HG03565 (cell line): ENCODE data around the gene ADSS1.

ENCODE experiments used
- ATAC-seq: cut with Tn5 transposase; IDR thresholded peaks from one replicate; pipeline ENCODE4 v1.9.1; 2021; ENCODE audit warnings: mild to moderate bottlenecking, moderate library complexity; ENCODE audit not compliant: unreplicated experiment

Gene ADSS1

DNA sequence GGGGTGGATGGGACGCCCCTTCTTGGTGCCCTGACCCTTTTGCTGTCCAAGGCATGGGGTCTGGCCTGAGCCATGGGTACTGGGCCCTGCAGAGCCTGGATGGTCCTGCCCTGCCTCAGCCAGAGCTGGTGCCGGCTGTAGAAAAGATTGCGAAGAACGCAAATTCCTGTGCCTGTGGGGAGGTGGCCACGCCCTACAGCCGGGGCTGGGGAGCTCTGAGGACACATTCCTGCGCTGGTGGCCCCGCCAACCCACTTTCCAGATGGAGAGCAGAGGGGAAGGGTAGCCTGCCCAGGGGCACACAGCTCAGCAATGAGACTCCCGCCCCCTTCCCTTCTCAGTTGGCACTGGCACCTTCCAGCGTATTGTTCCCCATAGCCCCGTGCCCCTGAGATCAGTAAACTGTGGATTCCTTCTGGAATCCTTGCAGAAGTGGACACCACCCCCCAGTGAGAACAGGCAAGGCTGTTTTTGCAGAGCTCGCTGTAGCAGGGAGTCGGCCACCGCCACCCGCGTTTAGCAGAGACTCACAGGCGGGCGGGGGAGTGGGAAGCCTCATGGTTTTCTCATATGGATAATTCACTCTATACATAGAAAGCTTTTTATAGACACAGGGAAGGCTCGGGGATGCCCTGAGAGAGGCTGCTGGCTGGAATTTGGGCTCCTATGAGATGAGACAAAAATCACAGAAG is 26.0 kb upstream of the ADSS1 start:
- no peak for ATAC-seq

DNA sequence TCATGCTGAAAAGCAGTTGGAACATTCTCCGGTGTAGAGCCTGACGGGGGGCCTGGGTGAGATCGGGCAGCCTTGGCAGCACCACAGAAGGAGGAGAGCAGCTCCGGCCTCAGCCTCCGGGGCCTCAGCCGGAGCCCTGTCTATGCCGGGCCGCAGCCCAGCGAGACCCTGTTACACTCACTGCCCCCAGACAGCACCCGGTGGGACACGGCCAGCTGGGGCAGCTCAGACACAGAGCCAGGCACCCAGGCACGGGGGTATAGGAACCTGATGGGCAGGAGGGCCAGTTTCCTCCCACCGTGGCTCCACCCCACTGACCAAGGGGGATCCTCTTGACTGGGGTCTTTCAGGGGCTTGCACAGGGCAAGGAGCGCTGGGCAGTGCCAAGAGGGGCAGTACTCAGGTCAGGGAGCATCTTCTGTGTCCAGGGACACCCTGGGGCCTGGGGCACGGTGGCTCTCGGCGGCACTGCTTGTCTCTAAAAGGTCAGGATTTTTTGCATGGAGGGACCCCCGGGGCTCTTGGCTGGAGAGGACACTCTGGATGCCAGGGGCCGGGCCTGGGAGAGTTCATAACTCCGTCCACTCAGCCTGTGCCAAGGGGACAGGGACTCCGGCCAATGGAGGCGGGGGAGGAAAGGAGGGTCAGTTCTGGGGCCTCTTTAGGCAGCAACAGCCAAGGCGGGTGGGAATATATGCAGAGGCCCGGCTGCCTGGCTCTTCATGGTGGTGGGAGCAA is 25.2 kb upstream of the ADSS1 start:
- no peak for ATAC-seq

DNA sequence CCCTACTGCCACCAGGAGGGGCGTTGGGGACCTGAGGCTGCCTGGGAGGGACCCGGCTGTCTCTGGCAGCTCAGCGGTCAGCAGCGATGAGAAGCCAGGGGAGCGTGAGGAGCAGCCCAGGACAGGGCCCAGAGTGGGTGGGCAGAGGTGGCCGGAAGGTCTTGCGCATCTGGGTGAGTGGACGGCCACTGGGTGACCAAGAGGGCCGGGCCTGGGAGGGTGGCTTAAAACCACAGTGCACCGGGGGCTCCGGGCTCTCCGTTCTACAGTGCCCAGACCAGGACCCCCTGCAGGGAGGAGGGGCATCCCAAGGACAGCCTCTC is 24.6 kb upstream of the ADSS1 start:
- ATAC-seq, result no peak

GRCh38 chr14:104700225-104700651 is 23.8 kb upstream of the ADSS1 start:
- no peak for ATAC-seq

DNA sequence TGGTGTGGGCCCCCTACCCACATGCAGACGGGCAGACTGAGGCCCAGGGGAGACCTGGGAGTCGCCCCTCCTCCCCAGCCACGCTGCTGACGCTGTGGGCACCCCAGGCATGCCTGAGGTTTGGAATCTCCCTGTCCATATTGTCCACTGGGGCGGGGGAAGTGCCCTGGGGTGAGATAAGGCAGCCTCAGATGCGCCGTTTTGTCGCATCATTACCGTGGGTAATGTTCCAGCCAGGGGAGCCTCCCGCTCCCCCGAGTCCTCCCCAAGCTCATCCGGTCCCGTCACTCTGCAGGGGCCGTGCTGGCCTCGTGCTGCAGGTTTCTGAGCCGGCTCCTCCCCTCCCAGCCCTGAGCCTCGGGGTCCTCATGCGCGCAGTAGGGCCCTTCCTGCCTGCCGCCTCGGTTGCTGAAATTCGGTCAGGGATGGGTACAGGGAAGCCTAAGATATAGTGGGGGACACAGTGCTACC is 23.2 kb upstream of the ADSS1 start:
- ATAC-seq, result no peak

GRCh38 chr14:104701383-104702076 is 22.5 kb upstream of the ADSS1 start:
- no peak for ATAC-seq

DNA sequence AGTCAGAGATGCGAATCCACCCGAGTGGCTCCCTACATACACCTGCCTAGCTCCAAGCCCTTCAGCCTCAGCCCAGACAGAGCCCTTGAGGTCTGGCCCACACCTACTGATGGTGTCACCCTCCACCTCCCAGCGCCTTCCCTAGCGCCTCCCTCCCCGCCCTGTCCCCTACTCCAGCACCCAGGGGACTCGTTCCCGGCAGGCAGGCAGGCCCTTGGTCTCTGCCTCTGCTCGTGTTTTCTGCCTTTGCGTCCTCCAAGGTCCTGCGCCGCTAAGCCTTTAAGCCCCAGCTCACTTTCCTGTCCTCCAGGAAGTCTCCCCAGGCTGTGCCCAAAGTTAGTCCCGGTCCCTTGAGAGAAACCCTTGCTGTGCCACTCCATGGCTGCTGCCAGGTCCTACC is 21.9 kb upstream of the ADSS1 start:
- no peak for ATAC-seq

DNA sequence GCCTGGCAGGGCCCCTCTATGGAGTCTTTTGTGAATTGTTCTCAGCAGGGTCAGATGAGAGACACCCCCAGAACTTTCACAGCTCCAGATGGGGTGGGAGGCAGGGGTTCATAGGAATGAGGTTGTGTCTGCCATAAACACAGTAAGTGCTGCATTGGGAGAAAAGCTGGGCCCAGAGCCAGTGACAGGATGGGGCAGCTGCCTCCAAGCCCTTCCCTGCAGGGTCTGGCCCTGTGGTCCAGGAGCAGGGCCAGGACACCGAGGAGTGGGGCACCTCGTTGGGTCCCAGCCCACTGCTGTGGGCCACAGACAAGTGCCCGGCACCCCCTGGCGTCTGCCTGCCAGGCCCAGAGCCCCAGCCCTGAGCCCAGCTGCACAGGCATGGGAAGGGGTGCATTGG is 21.4 kb upstream of the ADSS1 start:
- no peak for ATAC-seq

- ATAC-seq, result no peak
Measured at GRCh38 chr14:104703269-104703668, 20.8 kb upstream of the ADSS1 start.

GRCh38 chr14:104704252-104704651 is 19.8 kb upstream of the ADSS1 start:
- ATAC-seq, result no peak

DNA sequence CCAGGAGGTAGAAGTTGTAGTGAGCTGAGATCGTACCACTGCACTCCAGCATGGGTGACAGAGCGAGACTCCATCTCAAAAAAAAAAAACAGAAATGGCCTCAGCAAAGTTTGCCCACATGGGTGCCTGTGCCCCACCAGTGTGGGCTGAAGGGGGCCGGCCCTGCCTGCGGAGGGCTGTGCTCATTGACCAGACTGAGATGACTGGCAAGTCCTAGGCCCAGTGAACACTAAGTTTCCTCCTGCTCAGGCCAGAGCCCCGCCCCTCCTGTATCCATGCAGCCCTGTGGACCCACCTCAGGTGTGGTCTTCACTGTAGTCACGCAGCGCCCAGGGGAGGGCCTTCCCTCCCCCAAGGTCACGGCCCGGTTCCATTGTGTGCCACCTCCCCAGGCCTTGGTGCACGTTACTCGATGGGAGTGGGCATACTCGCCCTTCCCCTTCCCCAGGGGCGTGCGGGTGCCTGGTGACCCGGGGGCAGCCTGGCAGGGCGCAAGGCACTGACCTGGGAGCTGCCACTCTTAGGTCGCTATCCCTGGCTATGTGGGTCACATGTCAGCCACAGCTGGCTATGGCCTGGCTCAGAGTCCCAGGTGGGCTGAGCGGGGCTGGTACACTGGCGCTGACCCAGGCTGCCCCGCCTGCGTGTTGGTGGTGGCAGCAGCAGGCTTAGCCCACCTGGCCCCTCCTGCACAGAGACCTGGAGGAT is 18.5 kb upstream of the ADSS1 start:
- no peak for ATAC-seq

DNA sequence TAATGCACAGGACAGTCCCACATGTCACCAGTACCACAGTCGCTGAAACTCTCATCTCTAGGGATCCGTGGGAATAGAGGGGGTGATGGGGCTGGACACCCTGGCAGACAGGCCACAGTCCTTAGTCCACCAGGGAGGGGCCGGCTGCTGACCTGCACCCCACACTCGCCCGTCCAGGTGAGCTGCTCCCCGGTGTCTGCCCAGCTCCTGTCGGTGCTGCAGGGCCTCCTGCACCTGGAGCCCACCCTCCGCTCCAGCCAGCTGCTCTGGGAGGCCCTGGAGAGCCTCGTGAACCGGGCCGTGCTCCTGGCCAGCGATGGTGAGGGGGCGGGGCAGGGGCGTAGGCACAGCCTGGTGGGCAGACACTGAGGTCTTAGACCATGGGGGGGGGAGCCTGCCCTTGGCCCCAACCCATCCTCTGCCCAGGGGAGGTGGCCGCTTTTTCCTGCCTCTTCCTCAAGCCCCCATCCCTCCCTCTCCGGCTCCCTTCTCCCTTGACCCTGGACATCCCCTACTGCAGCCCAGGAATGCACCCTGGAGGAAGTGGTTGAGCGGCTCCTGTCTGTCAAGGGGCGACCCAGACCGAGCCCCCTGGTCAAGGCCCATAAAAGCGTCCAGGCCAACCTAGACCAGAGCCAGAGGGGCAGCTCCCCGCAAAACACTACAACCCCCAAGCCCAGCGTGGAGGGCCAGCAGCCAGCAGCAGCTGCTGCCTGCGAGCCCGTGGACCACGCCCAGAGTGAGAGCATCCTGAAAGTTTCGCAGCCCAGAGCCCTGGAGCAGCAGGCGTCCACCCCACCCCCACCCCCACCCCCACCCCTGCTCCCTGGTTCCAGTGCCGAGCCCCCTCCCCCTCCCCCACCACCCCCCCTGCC is 17.1 kb upstream of the ADSS1 start:
- no peak for ATAC-seq

GRCh38 chr14:104707608-104708595 is 16.1 kb upstream of the ADSS1 start:
- ATAC-seq, result no peak

- no peak for ATAC-seq
Measured at GRCh38 chr14:104708606-104709268, 15.3 kb upstream of the ADSS1 start.

DNA sequence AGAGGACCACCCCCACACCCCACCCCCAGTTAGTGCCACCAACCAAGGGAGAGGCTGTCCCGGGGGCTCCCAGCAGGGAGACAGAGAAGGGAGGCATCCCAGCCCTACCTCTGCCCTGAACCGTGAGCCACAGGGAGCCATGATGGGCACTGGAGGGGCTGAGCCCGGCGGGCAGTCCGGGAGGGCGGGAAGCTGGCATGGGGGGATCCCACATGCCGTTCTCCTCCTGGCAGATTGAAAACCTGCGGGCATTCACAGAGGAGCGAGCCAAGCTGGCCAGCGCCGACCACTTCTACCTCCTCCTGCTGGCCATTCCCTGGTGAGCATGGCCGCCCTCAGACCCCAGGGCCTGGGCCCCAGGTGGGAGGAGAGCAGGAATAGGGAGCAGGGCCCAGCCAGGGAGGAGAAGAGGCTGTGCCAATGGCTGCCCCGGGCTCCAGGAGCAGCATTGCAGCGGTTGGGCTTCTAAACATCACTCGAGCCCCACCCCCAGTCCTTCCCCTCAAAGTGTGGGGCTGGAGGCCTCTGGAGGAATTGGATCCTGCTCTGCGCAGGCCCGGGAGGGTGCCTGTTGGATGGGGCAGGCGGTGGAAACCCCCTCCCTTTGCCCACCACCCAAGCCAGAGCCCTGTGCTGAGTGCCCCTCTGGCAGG is 14.5 kb upstream of the ADSS1 start:
- no peak for ATAC-seq

GRCh38 chr14:104710071-104710735 is 13.8 kb upstream of the ADSS1 start:
- no peak for ATAC-seq

GRCh38 chr14:104712881-104713734 is 10.9 kb upstream of the ADSS1 start:
- ATAC-seq, result no peak
